Middle frontal gyrus (tissue), 1 donor: ENCODE measurements around the gene MYH1.
"Not testable (repeated sequence)": the region's sequence is repeated elsewhere in the genome, so short reads cannot be mapped to it uniquely, and the experiment has no call there.

ENCODE experiments used
- DNase-seq: peaks from one replicate; pipeline ENCODE4 v3.0.0-alpha.2; 2015; ENCODE audit warnings: low spot score; ENCODE audit errors: extremely low spot score

Gene MYH1

DNA sequence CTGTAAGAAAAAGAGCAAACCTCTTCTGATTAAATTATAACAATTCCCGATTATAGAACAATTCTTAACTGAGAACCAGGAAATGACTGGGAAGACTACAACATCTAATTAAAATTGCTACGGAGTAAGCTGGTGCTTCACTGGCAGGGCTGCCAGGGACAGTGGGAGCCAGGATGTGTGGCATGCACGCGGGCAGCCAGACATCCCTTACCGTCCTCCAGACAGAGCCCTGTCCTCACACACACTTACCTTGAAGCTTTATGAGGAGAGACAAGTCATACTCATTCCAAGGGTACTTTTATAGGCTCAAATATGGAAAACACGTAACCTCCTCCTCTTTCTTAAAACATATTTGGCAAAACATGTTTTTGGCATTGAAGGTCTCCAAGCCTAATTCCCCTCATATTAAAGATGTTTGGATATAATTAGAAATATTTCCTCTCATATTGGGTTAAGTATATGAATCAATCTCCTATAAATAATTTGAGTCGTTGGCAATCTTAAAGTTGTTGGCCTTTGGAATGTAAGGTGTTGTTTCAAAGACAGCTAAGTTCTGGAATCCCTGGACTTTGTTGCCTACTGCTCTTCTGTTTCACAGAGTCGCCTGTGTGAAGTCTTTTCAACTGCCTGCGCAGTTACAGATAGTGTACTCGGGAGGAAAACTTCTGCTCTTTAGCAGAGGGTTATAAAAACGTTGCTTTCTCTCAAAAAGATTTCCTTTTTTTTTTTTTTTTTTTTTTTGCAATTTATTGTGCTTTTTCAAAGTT, at the start of gene MYH1:
MYH1 (minus strand) TSS at position 272 of the 767 bp plus-strand sequence. CDS start 1,900 bp downstream, outside the sequence.
- no peak for DNase-seq

DNA sequence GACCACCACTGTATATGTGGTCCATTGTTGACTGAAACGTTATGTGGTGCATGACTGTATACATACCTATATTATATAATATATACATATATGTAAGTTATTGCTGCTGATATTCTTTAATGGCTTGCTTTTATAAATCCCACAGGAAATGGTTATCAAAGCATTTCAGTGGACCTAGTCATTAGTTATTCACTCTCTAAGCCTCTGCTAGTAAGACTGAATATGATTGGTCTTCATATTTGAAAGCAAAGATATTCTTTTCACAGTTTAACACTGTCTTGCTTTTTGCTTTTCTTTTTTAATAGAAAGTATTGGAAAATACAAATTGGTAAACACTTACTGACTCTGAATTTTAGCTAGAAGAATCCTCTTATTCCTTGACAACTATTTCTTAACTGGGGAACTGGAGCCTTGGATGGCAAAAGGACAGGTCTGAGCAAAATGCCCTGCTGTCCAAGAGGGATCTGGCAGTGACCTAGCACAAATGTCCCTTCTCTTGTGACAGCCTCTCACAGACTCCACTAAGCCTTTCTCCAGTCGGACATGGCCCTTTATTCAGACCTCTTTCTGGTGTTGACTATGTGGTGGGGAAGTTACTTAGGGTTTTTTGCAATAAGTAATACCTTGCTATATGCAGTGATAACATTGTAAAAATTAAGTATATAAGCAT, 45.8 kb upstream of the MYH1 start:
- DNase-seq, result no peak

GRCh38 chr17:10558049-10558448, 39.7 kb upstream of the MYH1 start:
- no peak for DNase-seq

- DNase-seq, result no peak
These were observed 39.1 kb upstream of the MYH1 start for GRCh38 chr17:10557422-10557821.

DNA sequence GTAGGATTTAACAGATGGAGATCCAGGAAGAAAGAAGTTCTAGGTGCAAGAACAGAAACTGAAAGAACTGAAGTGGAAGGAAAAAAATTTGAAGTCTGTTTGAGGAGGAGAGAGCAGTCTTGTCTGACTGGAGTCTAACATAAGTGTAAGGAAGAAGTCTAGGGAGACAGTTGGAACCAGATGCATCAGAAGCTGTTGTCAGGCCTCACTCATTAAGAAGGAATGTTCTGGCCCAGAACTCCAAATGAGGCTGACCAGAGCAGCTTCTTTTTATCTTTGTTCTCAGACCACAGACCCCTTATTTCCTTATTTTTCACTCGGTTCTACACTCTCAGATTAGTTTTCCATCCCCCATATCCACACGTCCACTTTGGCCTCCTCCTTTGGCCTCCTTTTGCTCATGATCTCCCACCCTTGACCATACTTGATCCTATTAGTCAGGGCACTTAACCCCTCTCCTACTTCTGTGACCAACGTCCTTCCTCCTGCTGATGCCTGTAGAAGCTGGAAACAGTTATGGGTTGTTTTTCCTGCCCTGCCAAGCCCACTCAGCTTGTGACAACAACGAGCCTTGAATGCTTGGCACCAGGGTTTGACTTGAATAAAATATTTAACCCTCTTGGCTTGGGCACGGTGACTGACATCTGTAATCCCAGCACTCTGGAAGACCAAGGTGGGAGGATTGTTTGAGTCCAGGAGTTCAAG, 38.1 kb upstream of the MYH1 start:
- DNase-seq, result no peak

DNA sequence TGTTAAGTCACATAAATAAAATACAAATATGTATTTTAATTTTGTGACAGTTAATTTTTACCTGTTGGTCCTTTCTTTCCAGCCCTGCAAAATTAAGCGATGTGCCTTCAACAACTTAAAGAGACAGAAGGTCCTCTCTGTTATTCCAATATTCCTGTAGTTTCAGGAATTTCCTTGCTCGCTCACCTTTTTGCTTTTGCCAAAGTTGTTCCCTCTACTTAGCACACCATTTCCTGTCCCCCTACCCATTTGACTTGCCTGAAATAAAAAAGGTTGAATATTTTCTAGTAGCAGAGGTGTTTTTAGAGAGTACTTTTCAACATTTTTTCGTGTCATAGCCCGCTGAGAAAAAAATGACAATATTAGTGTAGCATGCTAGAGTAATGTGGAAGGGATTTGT, 31.7 kb upstream of the MYH1 start:
- no peak for DNase-seq

DNA sequence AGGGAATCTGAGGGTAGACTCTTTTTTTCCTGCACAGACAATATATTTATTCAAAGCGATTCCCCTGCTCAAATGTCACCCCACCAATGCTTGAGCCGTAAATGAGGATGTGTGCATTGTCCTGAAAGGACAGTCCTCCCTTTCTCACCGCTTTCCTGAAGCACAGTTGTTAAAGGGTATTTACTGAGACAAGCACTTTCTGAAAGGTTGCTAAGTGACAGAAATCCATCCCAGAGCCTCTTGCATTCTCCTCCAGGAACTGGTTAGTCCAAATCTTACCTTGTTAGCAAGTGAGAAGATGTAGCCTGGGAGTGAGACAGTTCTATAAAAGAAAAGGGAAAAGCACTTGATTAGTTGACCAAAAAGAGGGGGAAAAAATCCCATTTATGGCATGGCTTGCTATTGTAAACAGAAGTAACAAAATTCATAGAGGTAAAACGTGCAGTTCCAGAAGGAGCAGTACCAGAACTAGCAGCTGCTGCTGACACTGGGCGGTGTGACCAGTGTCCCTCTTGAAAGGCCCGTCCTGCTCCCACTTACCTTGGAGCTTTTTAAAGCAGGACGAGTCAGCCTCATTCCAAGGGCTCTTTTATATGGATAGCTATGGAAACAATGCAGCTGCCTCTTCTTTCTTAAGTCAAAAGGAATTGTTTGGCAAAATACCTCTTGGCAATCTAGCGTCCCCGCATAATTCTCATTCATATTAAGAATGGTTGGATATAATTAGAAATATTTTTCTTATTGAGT, 30.9 kb upstream of the MYH1 start, which contains the start of gene MYH2:
MYH2 (minus strand) TSS at position 563 of the 747 bp plus-strand sequence. CDS start 1,738 bp downstream, outside the sequence.
- no peak for DNase-seq

GRCh38 chr17:10547351-10547750, 29.0 kb upstream of the MYH1 start:
- DNase-seq, result no peak

DNA sequence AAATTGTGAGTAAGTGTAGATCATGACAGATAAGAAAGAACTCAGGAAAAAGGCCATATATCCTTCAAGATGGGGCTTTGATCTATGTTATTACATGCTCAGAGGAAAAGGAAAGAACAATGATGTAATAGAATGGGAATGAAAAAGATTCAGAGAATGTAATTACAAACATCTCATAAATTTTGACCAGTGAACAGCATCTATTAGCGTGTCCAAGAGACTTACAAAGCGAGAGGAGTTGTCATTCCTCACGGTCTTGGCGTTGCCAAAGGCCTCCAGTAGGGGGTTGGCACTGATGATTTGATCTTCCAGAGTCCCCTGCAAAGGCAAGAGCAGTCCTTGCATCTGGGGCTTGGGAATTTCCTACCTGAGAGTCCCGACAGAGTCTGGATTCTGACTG, 25.1 kb upstream of the MYH1 start:
- not testable (repeated sequence) for DNase-seq

GRCh38 chr17:10541179-10541578, 22.8 kb upstream of the MYH1 start:
- DNase-seq, result not testable (repeated sequence)

DNA sequence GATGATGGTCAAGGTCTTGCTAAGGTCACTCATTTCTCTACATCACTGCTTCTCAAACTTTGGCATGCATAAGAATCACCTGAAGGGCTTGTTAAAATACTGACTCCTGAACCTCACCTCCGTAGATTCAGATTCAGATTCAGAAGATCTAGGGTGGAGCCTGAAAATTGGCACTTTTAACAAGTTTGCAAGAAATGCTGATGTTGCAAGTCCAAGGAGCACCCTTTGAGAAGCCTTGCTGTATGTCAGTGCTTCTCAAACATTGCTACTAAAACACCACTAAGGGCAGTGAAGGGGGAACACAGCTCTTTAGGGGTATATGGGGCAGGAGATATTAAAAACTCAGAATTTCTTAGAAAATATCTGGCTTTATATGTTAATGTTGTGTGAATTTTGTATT, 13.7 kb upstream of the MYH1 start:
- DNase-seq, result no peak

DNA sequence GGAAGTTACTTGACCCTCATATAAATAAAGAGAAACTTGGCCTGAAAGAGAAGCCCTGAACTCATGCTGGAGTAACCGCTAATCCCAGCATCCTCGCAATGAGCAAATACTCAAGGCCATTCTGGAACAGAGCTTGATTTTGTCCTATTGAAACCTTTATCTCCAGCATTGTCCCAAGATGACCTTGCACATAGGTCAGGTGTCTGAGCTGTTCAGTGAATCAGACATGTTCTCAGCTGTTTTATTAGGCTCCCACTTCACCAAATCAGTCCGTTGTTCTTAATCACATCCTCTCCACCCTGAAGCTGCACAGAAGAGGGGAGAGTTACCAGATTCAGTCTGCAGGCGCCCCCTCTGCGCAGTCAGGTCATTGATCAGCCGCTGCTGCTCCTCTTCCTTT, 9.1 kb upstream of the MYH1 start:
- DNase-seq, result no peak

- no peak for DNase-seq
These were observed 8.2 kb upstream of the MYH1 start for GRCh38 chr17:10526517-10526916.

- no peak for DNase-seq
These were observed 4.7 kb upstream of the MYH1 start for GRCh38 chr17:10523064-10523463.

GRCh38 chr17:10521949-10522348, 3.6 kb upstream of the MYH1 start:
- DNase-seq, result no peak

GRCh38 chr17:10516638-10517037, 1.7 kb downstream of the MYH1 start:
- DNase-seq, result no peak

GRCh38 chr17:10516065-10516464, 2.3 kb downstream of the MYH1 start:
- no peak for DNase-seq

- DNase-seq, result no peak
These were observed 4.9 kb downstream of the MYH1 start for GRCh38 chr17:10513299-10514067.

GRCh38 chr17:10512856-10513255, 5.5 kb downstream of the MYH1 start:
- DNase-seq, result no peak

DNA sequence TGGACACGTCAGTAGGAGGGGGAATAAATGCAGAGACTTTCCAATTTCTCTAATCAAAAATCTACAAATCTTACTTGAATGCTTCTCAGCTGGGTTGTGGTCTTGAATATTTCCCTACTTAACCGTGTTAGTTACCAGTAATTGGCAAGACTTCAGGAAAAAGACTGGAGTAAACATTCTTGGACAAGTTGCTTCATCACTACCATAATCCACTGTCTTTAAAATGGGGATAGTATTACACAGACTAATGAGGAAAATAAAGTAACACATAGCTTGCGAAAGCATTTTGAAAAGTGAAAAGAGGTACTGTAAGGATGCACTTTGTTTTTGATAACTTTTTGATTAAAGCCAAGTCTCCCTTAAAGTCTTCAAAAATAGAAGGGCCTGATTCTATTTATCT, 18.4 kb downstream of the MYH1 start:
- no peak for DNase-seq

DNA sequence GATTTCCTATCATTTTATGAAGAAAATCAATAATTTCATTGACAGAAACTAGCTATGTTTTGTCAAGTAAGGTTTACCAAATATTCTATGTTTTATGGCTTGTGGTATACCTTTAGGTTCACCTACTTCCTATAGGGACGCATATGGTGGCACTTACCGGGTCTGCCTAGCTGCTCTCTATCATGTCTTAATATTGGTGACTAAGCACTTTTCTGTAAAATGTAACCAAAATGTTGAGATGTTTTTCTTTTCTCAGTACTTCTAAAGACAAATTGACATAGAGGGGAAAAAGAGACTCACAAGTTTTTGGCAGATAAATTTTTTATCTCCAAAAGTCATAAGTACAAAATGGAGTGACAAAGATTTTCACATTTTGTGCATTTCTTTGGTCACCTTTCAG, 26.3 kb downstream of the MYH1 start:
- no peak for DNase-seq
